NCI-H2227 (cell line): Measurements from ENCODE around the gene POTEM.
"Not testable (repeated sequence)": the region's sequence is repeated elsewhere in the genome, so short reads cannot be mapped to it uniquely, and the experiment has no call there.

Experiments used
- DNase-seq: peaks from one replicate; lab custom pipeline; 2025; ENCODE audit not compliant: unreplicated experiment; lab: John Stamatoyannopoulos, UW

The POTEM gene

GRCh38 chr14:19036811-19037382 is 69.7 kb downstream of the POTEM start:
- not testable (repeated sequence) for DNase-seq

GRCh38 chr14:19038060-19038664 is 70.9 kb downstream of the POTEM start:
- DNase-seq: not testable (repeated sequence)

DNA sequence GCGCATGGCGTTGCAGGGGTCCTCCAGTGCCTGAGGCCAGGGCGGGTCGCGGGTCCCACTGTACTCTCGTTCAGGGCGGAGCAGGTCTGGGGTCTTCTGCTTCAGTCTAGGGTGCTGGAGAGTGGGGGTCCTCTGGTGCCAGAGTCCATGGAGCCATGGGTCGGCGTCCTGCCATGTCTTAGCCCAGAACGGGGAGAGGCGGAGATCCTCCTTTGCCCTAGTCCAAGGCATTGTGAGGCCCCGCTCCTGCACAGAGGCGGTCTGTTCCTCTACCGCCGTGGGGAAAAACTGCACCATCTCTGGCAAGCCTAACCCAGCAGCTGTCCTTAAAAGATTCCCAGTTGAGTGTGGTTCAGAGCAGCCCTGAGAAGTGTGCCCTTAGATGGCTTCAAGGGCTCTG is 71.6 kb downstream of the POTEM start:
- DNase-seq: not testable (repeated sequence)

DNA sequence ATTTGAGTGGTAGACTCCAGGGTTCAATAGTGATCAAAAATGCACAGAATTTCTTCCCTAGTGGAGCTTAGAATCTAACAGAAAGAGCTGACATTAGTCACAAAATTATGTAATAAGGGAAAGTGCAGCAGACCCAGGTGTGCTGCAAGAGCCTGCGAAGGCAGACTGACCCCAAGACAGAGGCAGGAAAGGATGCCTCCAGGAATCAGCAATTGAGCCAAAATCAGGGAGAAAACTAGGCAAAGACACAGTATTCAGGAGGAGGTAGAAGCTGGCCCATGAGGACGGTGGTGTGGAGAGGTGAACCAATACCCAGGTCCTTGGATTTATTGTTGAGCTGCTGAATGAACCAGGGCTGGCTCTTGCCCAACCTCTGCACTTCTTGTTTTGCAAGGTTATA is 76.2 kb downstream of the POTEM start:
- DNase-seq: not testable (repeated sequence)
